Measurements from ENCODE around the gene MYL6B. TPM values are rescaled to one million over a fixed set of nuclear protein-coding genes. Genes with fewer than 3 reads are reported as not detected.
A peak's percentile ranks its signal among the peaks of the same experiment; 100 is the strongest.

MYL6B gene
- polyA plus RNA-seq, 1 experiment: 75.4 TPM

- H3K4me3 ChIP-seq (ENCODE audit: low read depth, low read length): peak overlapping the region; percentile 72
- no peak for TF ChIP-seq CTCF (IDR thresholded peaks at IDR 0.05; ENCODE audit: insufficient read depth, low read depth, low read length)
- peaks cover 10% of the 10 kb centered on the region for H3K36me3 ChIP-seq (ENCODE audit: control insufficient read depth, insufficient read depth, low read length)
- no peak for DNase-seq (ENCODE audit: low read depth)
- no peaks in the 10 kb centered on the region for H3K27me3 ChIP-seq (ENCODE audit: control insufficient read depth, insufficient read depth, low read length)
- POLR2A ChIA-PET: interaction anchor here (0.6 to 2.1 kb wide), 9 partner anchors 9 to 148 kb away, joined by 3 to 13 read pairs (median 6); partner anchors contain the start of genes ESYT1, MYL6, PA2G4 and RNF41
- CTCF ChIA-PET: interaction anchor here (0.6 to 6.8 kb wide), 31 partner anchors 8 to 345 kb away, joined by 3 to 134 read pairs (median 5); partner anchors contain the start of genes ANKRD52, CNPY2, COQ10A and CS
These were observed 33.6 kb upstream of the MYL6B start for GRCh38 chr12:56118688-56119357.

GRCh38 chr12:56119361-56119796 lies 33.0 kb upstream of the MYL6B start:
- peak; percentile 79 for TF ChIP-seq CTCF (IDR thresholded peaks at IDR 0.05; ENCODE audit: insufficient read depth, low read depth, low read length)
- H3K27me3 ChIP-seq (ENCODE audit: control insufficient read depth, insufficient read depth, low read length): no peaks in the 10 kb centered on the region
- peak; percentile 87 for DNase-seq (ENCODE audit: low read depth)
- ChIA-PET CTCF (interaction anchor here (0.7 to 6.8 kb wide), 34 partner anchors 9 to 344 kb away, joined by 3 to 134 read pairs (median 5); partner anchors contain the start of genes ANKRD52, CNPY2, COQ10A and CS), POLR2A (interaction anchor here (0.6 to 1.9 kb wide), 6 partner anchors 8 to 103 kb away, joined by 3 to 8 read pairs (median 6); partner anchors contain the start of genes ESYT1, PA2G4 and RNF41)
- peaks cover 10% of the 10 kb centered on the region for H3K36me3 ChIP-seq (ENCODE audit: control insufficient read depth, insufficient read depth, low read length)
- no peak overlapping the region for H3K4me3 ChIP-seq (ENCODE audit: low read depth, low read length)

- POLR2A ChIA-PET: interaction anchor here (1.0 to 1.3 kb wide), 2 partner anchors 16 to 43 kb away, joined by 3 to 6 read pairs; partner anchors contain the start of gene PA2G4
- no peak overlapping the region for H3K4me3 ChIP-seq (ENCODE audit: low read depth, low read length)
These were observed 32.1 kb upstream of the MYL6B start for GRCh38 chr12:56120158-56120846.

DNA sequence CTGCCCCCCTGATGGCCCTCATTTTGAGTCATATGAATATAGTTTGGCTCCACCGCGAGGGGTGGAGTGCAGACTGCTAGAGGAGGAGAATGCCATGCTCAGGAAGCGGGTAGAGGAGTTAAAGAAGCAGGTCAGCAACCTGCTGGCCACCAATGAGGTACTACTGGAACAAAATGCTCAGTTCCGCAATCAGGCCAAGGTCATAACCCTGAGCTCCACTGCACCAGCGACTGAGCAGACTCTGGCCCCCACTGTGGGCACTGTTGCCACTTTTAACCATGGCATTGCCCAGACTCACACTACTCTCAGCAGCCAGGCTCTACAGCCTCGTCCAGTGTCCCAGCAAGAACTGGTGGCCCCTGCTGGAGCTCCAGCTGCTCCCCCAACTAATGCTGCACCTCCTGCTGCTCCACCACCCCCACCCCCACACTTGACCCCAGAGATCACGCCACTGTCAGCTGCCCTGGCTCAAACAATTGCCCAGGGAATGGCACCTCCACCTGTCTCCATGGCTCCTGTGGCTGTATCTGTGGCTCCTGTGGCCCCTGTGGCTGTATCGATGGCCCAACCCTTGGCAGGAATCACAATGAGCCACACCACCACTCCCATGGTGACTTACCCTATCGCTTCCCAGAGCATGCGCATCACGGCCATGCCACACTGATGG lies 31.1 kb upstream of the MYL6B start:
- Histone ChIP-seq H3K27me3 (ENCODE audit: control insufficient read depth, insufficient read depth, low read length) (no peaks in the 10 kb centered on the region), H3K36me3 (ENCODE audit: control insufficient read depth, insufficient read depth, low read length) (peaks cover 10% of the 10 kb centered on the region), H3K4me3 (ENCODE audit: low read depth, low read length) (no peak overlapping the region)
- ChIA-PET POLR2A (no interaction called here), CTCF (interaction anchor here (4.8 to 6.8 kb wide), 2 partner anchors 39 to 69 kb away, joined by 52 to 134 read pairs; partner anchors contain the start of genes MYL6 and SMARCC2)
- no peak for DNase-seq (ENCODE audit: low read depth)
- no peak for TF ChIP-seq CTCF (IDR thresholded peaks at IDR 0.05; ENCODE audit: insufficient read depth, low read depth, low read length)

More at GRCh38 chr12:56120158-56120846, 32.1 kb upstream of the MYL6B start:
- Histone ChIP-seq H3K36me3 (ENCODE audit: control insufficient read depth, insufficient read depth, low read length) (peaks cover 10% of the 10 kb centered on the region), H3K27me3 (ENCODE audit: control insufficient read depth, insufficient read depth, low read length) (no peaks in the 10 kb centered on the region)
- CTCF ChIA-PET: interaction anchor here (0.7 to 6.8 kb wide), 30 partner anchors 8 to 343 kb away, joined by 3 to 134 read pairs (median 5); partner anchors contain the start of genes ANKRD52, COQ10A, CS and ERBB3
- no peak for TF ChIP-seq CTCF (IDR thresholded peaks at IDR 0.05; ENCODE audit: insufficient read depth, low read depth, low read length)
- no peak for DNase-seq (ENCODE audit: low read depth)

Data from BJ (cell line).